ENCODE results near the gene HINFP. TPM values are rescaled to one million over a fixed set of nuclear protein-coding genes. Genes with fewer than 3 reads are reported as not detected.
A peak's percentile ranks its signal among the peaks of the same experiment; 100 is the strongest.

The HINFP gene
- total and polyA plus RNA-seq, 9 of the 15 experiments (the other 6 are each of a cell fraction or from before 2014, with no cell fraction given) = 13.8 to 34.1 (median 22.5) TPM

DNA sequence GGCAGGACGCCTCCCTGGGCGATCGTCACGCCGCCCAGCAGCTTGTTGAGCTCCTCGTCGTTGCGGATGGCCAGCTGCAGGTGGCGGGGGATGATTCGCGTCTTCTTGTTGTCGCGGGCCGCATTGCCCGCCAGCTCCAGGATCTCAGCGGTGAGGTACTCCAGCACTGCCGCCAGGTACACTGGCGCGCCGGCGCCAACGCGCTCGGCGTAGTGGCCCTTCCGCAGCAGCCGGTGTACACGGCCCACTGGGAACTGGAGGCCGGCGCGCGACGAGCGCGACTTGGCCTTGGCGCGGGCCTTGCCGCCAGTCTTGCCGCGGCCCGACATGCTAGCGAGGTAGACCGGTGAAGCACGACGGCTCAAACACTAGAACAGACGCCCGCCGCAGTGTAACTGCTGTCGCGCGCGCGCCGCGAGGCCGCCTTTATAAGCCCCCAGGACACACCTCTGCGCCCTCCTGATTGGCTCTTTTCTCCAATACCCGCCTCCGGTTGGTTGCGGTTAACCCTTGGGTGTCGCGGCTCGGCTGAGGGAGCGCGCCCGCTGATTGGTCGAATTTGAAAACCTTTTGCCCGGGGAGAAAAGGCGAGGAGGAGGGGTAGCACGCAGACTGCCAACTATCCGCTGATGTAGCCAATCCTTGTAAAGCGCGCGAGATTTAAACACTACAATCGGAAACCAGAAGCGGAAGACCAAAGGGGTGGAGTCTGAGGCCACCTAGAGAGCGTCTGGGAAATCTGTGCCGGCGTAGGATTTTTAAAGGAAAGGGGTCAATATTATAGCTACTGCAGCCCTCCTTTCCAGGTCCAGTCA, 26.1 kb upstream of the HINFP start (continued):
- TF ChIP-seq, protein P1, sequence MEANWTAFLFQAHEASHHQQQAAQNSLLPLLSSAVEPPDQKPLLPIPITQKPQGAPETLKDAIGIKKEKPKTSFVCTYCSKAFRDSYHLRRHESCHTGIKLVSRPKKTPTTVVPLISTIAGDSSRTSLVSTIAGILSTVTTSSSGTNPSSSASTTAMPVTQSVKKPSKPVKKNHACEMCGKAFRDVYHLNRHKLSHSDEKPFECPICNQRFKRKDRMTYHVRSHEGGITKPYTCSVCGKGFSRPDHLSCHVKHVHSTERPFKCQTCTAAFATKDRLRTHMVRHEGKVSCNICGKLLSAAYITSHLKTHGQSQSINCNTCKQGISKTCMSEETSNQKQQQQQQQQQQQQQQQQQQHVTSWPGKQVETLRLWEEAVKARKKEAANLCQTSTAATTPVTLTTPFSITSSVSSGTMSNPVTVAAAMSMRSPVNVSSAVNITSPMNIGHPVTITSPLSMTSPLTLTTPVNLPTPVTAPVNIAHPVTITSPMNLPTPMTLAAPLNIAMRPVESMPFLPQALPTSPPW (CRISPR knock-in tag; IDR thresholded peaks at IDR 0.05) = peak; percentile 95
- TF ChIP-seq CBX1 (IDR thresholded peaks at IDR 0.05; ENCODE audit: low read depth) (peak; percentile 94), CHCHD3 (CRISPR knock-in tag; IDR thresholded peaks at IDR 0.05) (no peak), PURB (CRISPR knock-in tag; IDR thresholded peaks at IDR 0.05; ENCODE audit: low read depth) (no peak; the same call in 1 of the 2 replicates), ZNF282 (CRISPR knock-in tag; IDR thresholded peaks at IDR 0.05) (0 out of 2 replicates have a peak, but pooled peaks have one; percentile 82), SRSF1 (IDR thresholded peaks at IDR 0.05; ENCODE audit: low read depth, low read length) (peak; percentile 63; the same call in 1 of the 2 replicates), ZFP30 (CRISPR knock-in tag; IDR thresholded peaks at IDR 0.05; ENCODE audit: borderline replicate concordance) (no peak), TAF1 (IDR thresholded peaks at IDR 0.05; ENCODE audit: control insufficient read depth, extremely low read depth, insufficient read depth, low read length, severe bottlenecking) (peak; percentile 99), SAP30 (IDR thresholded peaks at IDR 0.05; ENCODE audit: borderline replicate concordance, insufficient read depth, low read depth, low read length, poor library complexity, severe bottlenecking) (peak; percentile 45), POLR2AphosphoS5 (IDR thresholded peaks at IDR 0.05; ENCODE audit: control insufficient read depth, insufficient read depth, low read depth, low read length) (peak; percentile 99), ZNF174 (CRISPR knock-in tag; IDR thresholded peaks at IDR 0.05) (no peak), MBD2 (IDR thresholded peaks at IDR 0.05; ENCODE audit: borderline replicate concordance, low read depth) (peak; percentile 91), ZEB2 (IDR thresholded peaks at IDR 0.05) (no peak), TFAP4 (CRISPR knock-in tag; IDR thresholded peaks at IDR 0.05; ENCODE audit: borderline replicate concordance) (peak; percentile 94), ETV1 (tag; conservative IDR thresholded peaks at IDR 0.05; ENCODE audit: low read depth) (0 out of 2 replicates have a peak, but pooled peaks have one; percentile 27), RBFOX2 (IDR thresholded peaks at IDR 0.05; ENCODE audit: low read depth, low read length) (peak; percentile 97), HDAC2 (IDR thresholded peaks at IDR 0.05) (peak; percentile 75; the same call in 1 of the 2 replicates), EGR1 (conservative IDR thresholded peaks at IDR 0.05) (0 out of 2 replicates have a peak, but pooled peaks have one; percentile 1)
- TF ChIP-seq, protein P2, sequence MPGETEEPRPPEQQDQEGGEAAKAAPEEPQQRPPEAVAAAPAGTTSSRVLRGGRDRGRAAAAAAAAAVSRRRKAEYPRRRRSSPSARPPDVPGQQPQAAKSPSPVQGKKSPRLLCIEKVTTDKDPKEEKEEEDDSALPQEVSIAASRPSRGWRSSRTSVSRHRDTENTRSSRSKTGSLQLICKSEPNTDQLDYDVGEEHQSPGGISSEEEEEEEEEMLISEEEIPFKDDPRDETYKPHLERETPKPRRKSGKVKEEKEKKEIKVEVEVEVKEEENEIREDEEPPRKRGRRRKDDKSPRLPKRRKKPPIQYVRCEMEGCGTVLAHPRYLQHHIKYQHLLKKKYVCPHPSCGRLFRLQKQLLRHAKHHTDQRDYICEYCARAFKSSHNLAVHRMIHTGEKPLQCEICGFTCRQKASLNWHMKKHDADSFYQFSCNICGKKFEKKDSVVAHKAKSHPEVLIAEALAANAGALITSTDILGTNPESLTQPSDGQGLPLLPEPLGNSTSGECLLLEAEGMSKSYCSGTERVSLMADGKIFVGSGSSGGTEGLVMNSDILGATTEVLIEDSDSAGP (CRISPR knock-in tag; IDR thresholded peaks at IDR 0.05) = peak; percentile 42; the same call in 1 of the 2 replicates
- TF ChIP-seq, protein P3, sequence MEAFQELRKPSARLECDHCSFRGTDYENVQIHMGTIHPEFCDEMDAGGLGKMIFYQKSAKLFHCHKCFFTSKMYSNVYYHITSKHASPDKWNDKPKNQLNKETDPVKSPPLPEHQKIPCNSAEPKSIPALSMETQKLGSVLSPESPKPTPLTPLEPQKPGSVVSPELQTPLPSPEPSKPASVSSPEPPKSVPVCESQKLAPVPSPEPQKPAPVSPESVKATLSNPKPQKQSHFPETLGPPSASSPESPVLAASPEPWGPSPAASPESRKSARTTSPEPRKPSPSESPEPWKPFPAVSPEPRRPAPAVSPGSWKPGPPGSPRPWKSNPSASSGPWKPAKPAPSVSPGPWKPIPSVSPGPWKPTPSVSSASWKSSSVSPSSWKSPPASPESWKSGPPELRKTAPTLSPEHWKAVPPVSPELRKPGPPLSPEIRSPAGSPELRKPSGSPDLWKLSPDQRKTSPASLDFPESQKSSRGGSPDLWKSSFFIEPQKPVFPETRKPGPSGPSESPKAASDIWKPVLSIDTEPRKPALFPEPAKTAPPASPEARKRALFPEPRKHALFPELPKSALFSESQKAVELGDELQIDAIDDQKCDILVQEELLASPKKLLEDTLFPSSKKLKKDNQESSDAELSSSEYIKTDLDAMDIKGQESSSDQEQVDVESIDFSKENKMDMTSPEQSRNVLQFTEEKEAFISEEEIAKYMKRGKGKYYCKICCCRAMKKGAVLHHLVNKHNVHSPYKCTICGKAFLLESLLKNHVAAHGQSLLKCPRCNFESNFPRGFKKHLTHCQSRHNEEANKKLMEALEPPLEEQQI (IDR thresholded peaks at IDR 0.05) = 0 out of 2 replicates have a peak, but pooled peaks have one; percentile 57
